ENCODE data around the gene SPATA33.

- TF ChIP-seq CTCF (IDR thresholded peaks at IDR 0.05) (no peak), ZFX (IDR thresholded peaks at IDR 0.05; ENCODE audit: borderline replicate concordance) (no peak)
These were observed 15.1 kb upstream of the SPATA33 start for GRCh38 chr16:89642574-89642973.

Measured in 22Rv1 (cell line).